GM21515 (cell line): Measurements from ENCODE around the gene INVS.
"Not testable (repeated sequence)": the region's sequence is repeated elsewhere in the genome, so short reads cannot be mapped to it uniquely, and the experiment has no call there.

Source experiments
- ATAC-seq: cut with Tn5 transposase; IDR thresholded peaks from one replicate; pipeline ENCODE4 v1.9.1; 2021; ENCODE audit not compliant: unreplicated experiment

Gene INVS

DNA sequence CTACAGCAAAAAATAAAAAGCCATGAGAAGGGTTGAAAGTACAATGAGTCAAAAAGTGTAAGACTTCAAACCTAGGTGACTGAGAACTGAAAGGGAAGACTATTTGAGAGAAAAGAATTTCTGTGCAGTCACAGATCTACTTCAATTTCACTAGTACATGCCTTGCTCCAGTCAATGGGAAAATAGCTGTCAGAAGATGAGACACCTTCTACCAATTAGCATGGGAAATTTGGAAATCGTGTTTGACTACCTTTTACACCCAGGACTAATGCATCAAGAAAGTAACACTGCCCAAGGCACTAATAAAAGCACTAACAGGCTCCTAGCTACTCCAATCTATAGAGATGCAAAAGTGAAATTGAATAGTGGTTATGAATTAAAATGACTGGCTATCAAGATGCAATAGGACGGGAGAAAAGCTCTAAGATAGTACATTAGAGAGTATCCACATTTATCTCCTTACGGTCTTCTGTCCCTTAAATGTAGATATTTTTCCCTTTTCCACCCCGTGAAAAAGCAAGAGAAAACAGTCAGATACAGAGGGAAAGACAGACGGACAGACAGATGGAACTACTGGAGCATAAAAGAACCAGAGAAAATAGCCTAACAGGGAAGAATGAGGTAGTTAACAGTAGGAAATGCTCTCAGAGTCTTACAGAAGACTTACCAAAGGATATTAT is 15.5 kb upstream of the INVS start:
- ATAC-seq: peak; percentile 46

- ATAC-seq: peak; percentile 56
These were observed 15.0 kb upstream of the INVS start for GRCh38 chr9:100084128-100084453.

- peak; percentile 79 for ATAC-seq
These were observed 14.3 kb upstream of the INVS start for GRCh38 chr9:100084734-100085133.

GRCh38 chr9:100086097-100086635 is 12.9 kb upstream of the INVS start:
- no peak for ATAC-seq

- ATAC-seq: no peak
These were observed 11.8 kb upstream of the INVS start for GRCh38 chr9:100087218-100087617.

- ATAC-seq: no peak
These were observed 10.8 kb upstream of the INVS start for GRCh38 chr9:100088202-100088601.

- ATAC-seq: no peak
These were observed 8.2 kb upstream of the INVS start for GRCh38 chr9:100090880-100091279.

DNA sequence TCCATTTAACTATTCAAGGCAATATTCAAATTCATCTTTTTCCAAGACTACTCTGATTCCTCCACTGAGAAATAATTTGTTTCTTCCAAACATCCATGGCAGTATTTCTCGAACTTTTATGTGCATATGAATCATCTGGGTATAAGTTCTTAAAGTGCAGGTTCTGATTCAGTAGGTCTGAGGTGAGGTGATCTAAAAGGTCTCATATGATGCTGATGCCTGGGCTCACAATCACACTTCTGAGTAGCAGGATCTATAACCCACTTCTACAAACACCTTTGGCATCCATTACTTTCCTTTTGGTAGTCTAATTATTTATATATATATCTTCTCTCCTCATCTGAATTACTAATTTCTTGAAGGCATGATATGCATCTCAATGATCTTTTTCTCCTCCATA is 7.4 kb upstream of the INVS start:
- ATAC-seq: no peak

DNA sequence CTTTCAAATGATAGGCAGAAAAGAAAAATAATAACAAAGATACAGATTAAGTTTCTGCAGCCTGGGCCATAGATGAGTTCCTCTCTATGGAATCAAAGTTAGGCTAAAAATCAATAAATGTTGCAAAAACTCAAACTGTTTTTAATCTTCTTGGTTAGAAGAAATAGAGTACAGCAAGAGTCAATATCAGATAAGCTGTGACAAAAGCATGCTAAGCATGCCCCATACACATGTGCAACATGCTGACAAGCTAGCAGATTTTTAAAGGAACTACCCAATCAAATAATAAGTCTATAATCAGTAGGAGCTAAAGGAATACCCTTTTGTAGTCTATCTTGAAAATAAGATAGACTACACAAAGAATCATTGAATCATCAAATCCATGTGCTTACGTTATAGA is 7.0 kb upstream of the INVS start:
- ATAC-seq: no peak

DNA sequence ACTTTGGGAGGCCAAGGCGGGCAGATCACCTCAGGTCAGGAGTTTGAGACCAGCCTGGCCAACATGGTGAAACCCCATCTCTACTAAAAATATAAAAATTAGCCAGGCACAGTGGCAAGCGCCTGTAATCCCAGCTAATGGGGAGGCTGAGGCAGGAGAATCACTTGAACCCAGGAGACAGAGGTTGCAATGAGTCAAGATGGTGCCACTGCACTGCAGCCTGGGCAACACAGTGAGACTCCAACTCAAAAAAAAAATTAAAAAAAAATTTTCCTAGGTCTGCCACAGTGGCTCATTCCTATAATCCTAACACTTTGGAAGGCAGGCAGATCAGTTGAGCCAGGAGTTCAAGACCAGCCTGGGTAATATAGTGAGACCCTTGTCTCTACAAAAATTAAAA is 4.6 kb upstream of the INVS start:
- ATAC-seq: not testable (repeated sequence)

- ATAC-seq: no peak
These were observed 2.6 kb upstream of the INVS start for GRCh38 chr9:100096378-100096916.

- peak; percentile 4 for ATAC-seq
These were observed 777 bp upstream of the INVS start for GRCh38 chr9:100098046-100098886.

GRCh38 chr9:100099722-100100042 is 639 bp downstream of the INVS start:
- ATAC-seq: no peak

GRCh38 chr9:100100146-100100667 is 1.2 kb downstream of the INVS start:
- no peak for ATAC-seq

- no peak for ATAC-seq
These were observed 2.6 kb downstream of the INVS start for GRCh38 chr9:100101608-100102007.

DNA sequence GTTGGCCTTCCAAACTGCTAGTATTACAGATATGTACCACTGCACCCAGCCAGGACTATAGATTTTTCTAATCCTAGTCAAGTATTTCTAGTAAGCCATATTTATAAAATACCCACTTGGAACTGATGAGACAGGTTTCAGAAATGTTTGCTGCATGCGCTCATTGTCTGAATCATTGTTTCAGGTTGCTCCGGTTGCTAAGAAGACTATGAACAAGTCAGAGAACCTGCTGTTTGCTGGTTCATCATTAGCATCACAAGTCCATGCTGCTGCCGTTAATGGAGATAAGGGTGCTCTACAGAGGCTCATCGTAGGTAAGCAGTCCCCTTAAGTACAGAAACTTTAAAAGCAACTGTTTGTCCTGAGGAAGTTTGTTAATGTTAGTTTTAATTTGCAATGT is 5.3 kb downstream of the INVS start:
- no peak for ATAC-seq

- ATAC-seq: no peak
These were observed 6.8 kb downstream of the INVS start for GRCh38 chr9:100105861-100106260.

GRCh38 chr9:100106616-100107015 is 7.6 kb downstream of the INVS start:
- ATAC-seq: no peak

- no peak for ATAC-seq
These were observed 9.5 kb downstream of the INVS start for GRCh38 chr9:100108559-100108958.

DNA sequence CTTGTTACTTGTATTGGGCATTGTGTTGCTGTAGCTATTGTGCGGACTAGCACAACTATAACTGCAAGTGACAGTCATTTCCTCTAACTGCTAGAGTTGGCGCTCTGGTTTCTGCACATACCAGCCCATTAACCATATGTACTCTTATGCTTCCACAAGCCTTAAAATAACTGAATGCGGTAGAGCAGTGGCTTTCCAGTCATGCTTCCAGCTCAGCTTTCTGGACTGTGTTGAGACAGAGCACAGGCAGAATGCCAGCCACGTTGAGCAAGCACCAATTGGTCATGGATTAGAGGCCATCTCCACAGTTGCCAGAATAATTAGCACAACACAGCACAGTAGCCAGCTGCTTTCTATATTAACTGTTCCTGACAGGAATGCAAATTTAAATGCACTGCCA is 12.2 kb downstream of the INVS start:
- no peak for ATAC-seq

DNA sequence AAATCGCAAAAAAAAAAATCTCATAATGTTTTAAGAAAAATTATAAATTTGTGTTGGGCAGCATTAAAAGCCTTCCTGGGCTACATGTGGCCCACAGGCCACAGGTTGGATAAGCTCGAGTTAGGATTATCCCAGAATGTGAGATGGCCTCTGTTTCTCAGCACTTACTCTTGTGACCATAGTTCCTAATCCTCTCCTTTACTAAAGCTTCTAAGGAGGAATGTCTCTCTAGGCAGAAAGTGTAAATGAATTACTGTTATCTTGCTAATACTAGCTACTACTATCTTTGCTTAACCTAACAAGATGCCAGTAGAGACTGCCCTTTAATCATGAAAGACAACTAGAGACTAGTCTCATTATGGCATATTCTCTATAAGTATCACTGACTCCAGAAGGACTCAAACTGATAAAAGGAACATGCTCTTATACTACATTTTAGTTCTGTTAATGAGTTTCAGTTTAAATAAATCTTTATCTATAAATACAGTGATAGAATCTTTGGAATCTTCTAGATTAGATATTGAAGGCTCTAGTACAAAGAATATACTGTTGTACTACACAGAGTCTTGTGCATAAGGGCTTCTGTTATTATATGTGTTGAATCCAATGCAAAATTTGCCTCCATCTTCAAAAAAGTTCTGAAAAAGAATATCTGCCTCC is 13.8 kb downstream of the INVS start:
- no peak for ATAC-seq
